COR-L47 (cell line): ENCODE data around the gene POLR2L.

Experiments used
- DNase-seq: peaks from one replicate; lab custom pipeline; 2025; lab: John Stamatoyannopoulos, UW

Gene POLR2L

GRCh38 chr11:854601-855329 is 12.4 kb upstream of the POLR2L start:
- DNase-seq, result no peak

GRCh38 chr11:853682-854448 is 11.5 kb upstream of the POLR2L start:
- no peak for DNase-seq

- DNase-seq, result no peak
Observed at GRCh38 chr11:852762-853161, 10.4 kb upstream of the POLR2L start.

- no peak for DNase-seq
Observed at GRCh38 chr11:850775-851763, 8.7 kb upstream of the POLR2L start.

GRCh38 chr11:849951-850774 is 7.8 kb upstream of the POLR2L start:
- DNase-seq, result no peak

GRCh38 chr11:849104-849824 is 6.9 kb upstream of the POLR2L start:
- DNase-seq, result peak; percentile 53

GRCh38 chr11:848380-848931 is 6.1 kb upstream of the POLR2L start:
- peak; percentile 52 for DNase-seq

- DNase-seq, result no peak
Observed at GRCh38 chr11:847876-848275, 5.5 kb upstream of the POLR2L start.

GRCh38 chr11:846496-847098 is 4.3 kb upstream of the POLR2L start:
- DNase-seq, result no peak

- no peak for DNase-seq
Observed at GRCh38 chr11:845872-846495, 3.7 kb upstream of the POLR2L start.

GRCh38 chr11:844693-845644 is 2.6 kb upstream of the POLR2L start:
- DNase-seq, result no peak

GRCh38 chr11:843818-844692 is 1.7 kb upstream of the POLR2L start:
- DNase-seq, result no peak

- DNase-seq, result no peak
Observed at GRCh38 chr11:843086-843734, 881 bp upstream of the POLR2L start.

GRCh38 chr11:841981-842369 is 354 bp downstream of the POLR2L start:
- DNase-seq, result no peak

- no peak for DNase-seq
Observed at GRCh38 chr11:839875-840617, 2.3 kb downstream of the POLR2L start.

- DNase-seq, result no peak
Observed at GRCh38 chr11:839280-839623, 3.1 kb downstream of the POLR2L start.
